Panc1 (cell line): ENCODE measurements around the gene PPIB. TPM values are rescaled to one million over a fixed set of nuclear protein-coding genes. Genes with fewer than 3 reads are reported as not detected.

Experiments
- ATAC-seq: fragments of 200-7000 bp; cut with Tn5 transposase; 2 replicates; pipeline ENCODE4 v1.9.1; 2020; ENCODE audit warnings: mild to moderate bottlenecking, moderate library complexity
- BruUV-seq: library from RNA; stranded (reverse); fragments of 400-500 nt; replicated peaks from 2 replicates; lab custom pipeline; 2021; lab: Mats Ljungman, UMichigan
- CTCF ChIA-PET: fragments of 300-600 bp; sonication (Branson Sonifier 250); formaldehyde crosslinking; loops from one replicate; lab custom pipeline; 2022; ENCODE audit warnings: antibody characterized with exemption; lab: Charles Lee
- POLR2A ChIA-PET: fragments of 300-600 bp; sonication (Branson Sonifier 250); formaldehyde crosslinking; loops from one replicate; lab custom pipeline; 2022; ENCODE audit warnings: antibody characterized with exemption; lab: Charles Lee
- DNase-seq: peaks from one replicate; pipeline ENCODE4 v3.0.0-alpha.2; 2010; ENCODE audit warnings: low read depth, low spot score
- H3K27ac ChIP-seq: 2 replicates; pipeline ENCODE4 v1.5.1; 2011; ENCODE audit warnings: mild to moderate bottlenecking, low read length, inconsistent platforms
- H3K27me3 ChIP-seq: fragments of 200-500 bp; sonication (Bioruptor generic); 2 replicates; pipeline ENCODE4 v1.6.0; 2014; ENCODE audit warnings: low read length, inconsistent platforms; ENCODE audit not compliant: control insufficient read depth, insufficient read depth
- H3K36me3 ChIP-seq: fragments of 200-500 bp; sonication (Bioruptor generic); 2 replicates; pipeline ENCODE4 v1.5.1; 2014; ENCODE audit warnings: inconsistent platforms, mild to moderate bottlenecking, low read length, moderate library complexity; ENCODE audit not compliant: control insufficient read depth, insufficient read depth
- H3K4me1 ChIP-seq: 2 replicates; pipeline ENCODE4 v1.5.1; 2011; ENCODE audit warnings: inconsistent platforms, mild to moderate bottlenecking, low read length, moderate library complexity; ENCODE audit not compliant: control insufficient read depth, insufficient read depth
- H3K4me3 ChIP-seq, 2 experiments: 2 replicates each; pipeline ENCODE4 v1.5.1; 2011 to 2012; ENCODE audit warnings: low read depth in 2 of 2, low read length in 2 of 2, mild to moderate bottlenecking in 2 of 2, inconsistent platforms in 1 of 2, moderate library complexity in 1 of 2
- H3K9me3 ChIP-seq: fragments of 200-500 bp; sonication (Bioruptor generic); 2 replicates; pipeline ENCODE4 v1.5.1; 2014; ENCODE audit warnings: low read depth, mild to moderate bottlenecking, inconsistent platforms, low read length, moderate library complexity; ENCODE audit not compliant: control insufficient read depth, insufficient read depth
- POLR2AphosphoS5 ChIP-seq: IDR thresholded peaks from 2 replicates; pipeline ENCODE4 v1.6.1; 2012; ENCODE audit warnings: mild to moderate bottlenecking, low read depth, low read length, moderate library complexity
- SIN3A ChIP-seq: IDR thresholded peaks from 2 replicates; pipeline ENCODE4 v1.6.1; 2012; ENCODE audit warnings: low read depth, mild to moderate bottlenecking, low read length, moderate library complexity, borderline replicate concordance; ENCODE audit not compliant: insufficient read depth
- TCF7L2 ChIP-seq: IDR thresholded peaks from 2 replicates; pipeline ENCODE4 v1.6.1; 2011; ENCODE audit warnings: mild to moderate bottlenecking, low read depth, low read length, inconsistent platforms
- in situ Hi-C: cut with HindIII; loops from 2 replicates; pipeline ENCODE4 v1.10.0; 2016; ENCODE audit warnings: low sequenced_read_pairs, low pct_unique_long_range_greater_than_20kb
- intact Hi-C: fragments of 100-400 bp; cut with micrococcal nuclease; formaldehyde crosslinking; loops from one replicate; pipeline ENCODE4 v1.10.0; 2022; ENCODE audit not compliant: unreplicated experiment
- total RNA-seq: library from RNA; stranded (reverse); gene quantifications from one replicate; pipeline ENCODE4 v1.2.1, GENCODE V29; 2021; ENCODE audit not compliant: unreplicated experiment
- TF ChIP-seq, protein P1 (sequence below), 2 experiments: IDR thresholded peaks; 2 replicates each; pipeline ENCODE4 v1.6.1; 2011 to 2012; ENCODE audit warnings: low read depth in 2 of 2, control low read depth in 1 of 2, low read length in 1 of 2, mild to moderate bottlenecking in 1 of 2, moderate library complexity in 1 of 2; ENCODE audit not compliant: insufficient read depth in 1 of 2
- TF ChIP-seq, protein P2 (sequence below): fragments of 450-650 bp; IDR thresholded peaks from 2 replicates; pipeline ENCODE4 v1.5.1; 2017; ENCODE audit warnings: mild to moderate bottlenecking

The PPIB gene
- total RNA-seq, 1 experiment from 2014 or later, result 407 TPM

DNA sequence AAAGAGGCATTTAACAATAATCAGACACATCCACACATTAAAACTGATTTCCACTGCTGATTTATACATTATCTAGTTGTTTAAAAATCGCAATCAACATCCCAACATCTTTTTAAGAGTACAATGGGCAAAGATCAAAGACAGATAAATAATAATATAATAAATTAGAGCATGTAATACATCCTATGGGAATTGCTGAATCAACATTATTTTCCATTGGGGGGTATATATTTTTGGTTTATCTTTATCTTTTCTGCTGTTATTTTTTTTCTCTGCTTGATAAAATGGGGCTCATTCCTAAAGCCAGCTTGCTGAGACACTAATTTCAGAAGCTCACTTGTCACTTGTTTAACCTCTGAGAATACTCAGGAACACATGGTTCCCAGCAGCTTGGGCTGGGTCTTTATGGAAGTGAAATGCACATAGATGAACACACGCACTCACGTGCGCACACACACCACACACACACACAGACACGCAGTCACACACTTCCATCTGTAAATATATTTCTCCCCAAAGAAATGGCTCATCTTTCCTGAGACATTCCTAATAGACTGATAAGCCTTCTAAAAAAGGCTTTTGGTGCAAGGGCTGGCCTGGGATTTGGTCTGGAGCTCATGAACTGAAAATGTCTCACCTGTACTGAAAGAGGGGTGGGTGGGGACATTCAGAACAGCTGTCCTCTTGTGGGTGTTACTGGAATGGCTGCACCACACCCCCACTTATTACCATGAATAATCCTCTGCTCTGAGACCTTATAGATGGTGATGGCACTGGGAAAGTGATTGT lies 3.5 kb upstream of the PPIB start:
- BruUV-seq, result no TSS peak
- Histone ChIP-seq H3K4me1 (peaks cover 8% of the 10 kb centered on the region; the same call in 1 of the 2 replicates), H3K4me3 (no peak overlapping the region), H3K9me3 (no peaks in the 10 kb centered on the region), H3K27me3 (no peaks in the 10 kb centered on the region), H3K36me3 (peaks cover 5% of the 10 kb centered on the region; the same call in 1 of the 2 replicates), H3K27ac (no peak overlapping the region)
- no peak; the same call in 1 of the 2 replicates for TF ChIP-seq POLR2AphosphoS5
- TF ChIP-seq TCF7L2, result no peak
- TF ChIP-seq, protein P1, sequence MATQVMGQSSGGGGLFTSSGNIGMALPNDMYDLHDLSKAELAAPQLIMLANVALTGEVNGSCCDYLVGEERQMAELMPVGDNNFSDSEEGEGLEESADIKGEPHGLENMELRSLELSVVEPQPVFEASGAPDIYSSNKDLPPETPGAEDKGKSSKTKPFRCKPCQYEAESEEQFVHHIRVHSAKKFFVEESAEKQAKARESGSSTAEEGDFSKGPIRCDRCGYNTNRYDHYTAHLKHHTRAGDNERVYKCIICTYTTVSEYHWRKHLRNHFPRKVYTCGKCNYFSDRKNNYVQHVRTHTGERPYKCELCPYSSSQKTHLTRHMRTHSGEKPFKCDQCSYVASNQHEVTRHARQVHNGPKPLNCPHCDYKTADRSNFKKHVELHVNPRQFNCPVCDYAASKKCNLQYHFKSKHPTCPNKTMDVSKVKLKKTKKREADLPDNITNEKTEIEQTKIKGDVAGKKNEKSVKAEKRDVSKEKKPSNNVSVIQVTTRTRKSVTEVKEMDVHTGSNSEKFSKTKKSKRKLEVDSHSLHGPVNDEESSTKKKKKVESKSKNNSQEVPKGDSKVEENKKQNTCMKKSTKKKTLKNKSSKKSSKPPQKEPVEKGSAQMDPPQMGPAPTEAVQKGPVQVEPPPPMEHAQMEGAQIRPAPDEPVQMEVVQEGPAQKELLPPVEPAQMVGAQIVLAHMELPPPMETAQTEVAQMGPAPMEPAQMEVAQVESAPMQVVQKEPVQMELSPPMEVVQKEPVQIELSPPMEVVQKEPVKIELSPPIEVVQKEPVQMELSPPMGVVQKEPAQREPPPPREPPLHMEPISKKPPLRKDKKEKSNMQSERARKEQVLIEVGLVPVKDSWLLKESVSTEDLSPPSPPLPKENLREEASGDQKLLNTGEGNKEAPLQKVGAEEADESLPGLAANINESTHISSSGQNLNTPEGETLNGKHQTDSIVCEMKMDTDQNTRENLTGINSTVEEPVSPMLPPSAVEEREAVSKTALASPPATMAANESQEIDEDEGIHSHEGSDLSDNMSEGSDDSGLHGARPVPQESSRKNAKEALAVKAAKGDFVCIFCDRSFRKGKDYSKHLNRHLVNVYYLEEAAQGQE (IDR thresholded peaks at IDR 0.05; ENCODE audit: insufficient read depth in 1 of 2, low read depth in 2 of 2, low read length in 1 of 2), result no peak
- no peak for TF ChIP-seq SIN3A
- TF ChIP-seq, protein P2, sequence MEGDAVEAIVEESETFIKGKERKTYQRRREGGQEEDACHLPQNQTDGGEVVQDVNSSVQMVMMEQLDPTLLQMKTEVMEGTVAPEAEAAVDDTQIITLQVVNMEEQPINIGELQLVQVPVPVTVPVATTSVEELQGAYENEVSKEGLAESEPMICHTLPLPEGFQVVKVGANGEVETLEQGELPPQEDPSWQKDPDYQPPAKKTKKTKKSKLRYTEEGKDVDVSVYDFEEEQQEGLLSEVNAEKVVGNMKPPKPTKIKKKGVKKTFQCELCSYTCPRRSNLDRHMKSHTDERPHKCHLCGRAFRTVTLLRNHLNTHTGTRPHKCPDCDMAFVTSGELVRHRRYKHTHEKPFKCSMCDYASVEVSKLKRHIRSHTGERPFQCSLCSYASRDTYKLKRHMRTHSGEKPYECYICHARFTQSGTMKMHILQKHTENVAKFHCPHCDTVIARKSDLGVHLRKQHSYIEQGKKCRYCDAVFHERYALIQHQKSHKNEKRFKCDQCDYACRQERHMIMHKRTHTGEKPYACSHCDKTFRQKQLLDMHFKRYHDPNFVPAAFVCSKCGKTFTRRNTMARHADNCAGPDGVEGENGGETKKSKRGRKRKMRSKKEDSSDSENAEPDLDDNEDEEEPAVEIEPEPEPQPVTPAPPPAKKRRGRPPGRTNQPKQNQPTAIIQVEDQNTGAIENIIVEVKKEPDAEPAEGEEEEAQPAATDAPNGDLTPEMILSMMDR, result no peak
- in situ Hi-C loops, result no loop called here
- CTCF ChIA-PET, result no interaction called here
- DNase-seq (no peak), ATAC-seq (no peak)
- POLR2A ChIA-PET, result interaction anchor here (0.6 kb wide), 2 partner anchors 12 to 74 kb away, joined by 3 read pairs; no protein-coding TSS in a partner anchor
- intact Hi-C loops, result no loop called here

DNA sequence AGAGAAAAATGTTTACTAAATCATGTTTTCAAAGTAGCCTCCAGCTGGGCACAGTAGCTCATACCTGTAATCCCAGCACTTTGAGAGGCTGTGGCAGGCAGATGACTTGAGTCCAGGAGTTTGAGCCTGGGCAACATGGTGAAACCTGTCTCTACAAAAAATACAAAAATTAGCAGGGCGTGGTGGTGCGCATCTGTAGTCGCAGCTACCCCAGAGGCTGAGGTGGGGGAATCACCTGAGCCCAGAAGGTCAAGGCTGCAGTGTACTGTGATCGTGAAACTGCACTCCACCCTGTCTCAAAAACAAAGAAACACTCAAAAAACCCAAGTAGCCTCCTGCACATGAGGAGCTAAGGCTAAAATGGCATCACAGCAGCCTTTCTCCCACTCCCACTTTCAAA lies 1.6 kb upstream of the PPIB start:
- no peak overlapping the region; the same call in 1 of the 2 replicates for H3K27ac ChIP-seq
- no peak overlapping the region for H3K4me3 ChIP-seq
- CTCF ChIA-PET, result interaction anchor here (0.7 kb wide), 1 partner anchor 133 kb away, joined by 5 read pairs; no protein-coding TSS in a partner anchor
- no peak for ATAC-seq
- DNase-seq, result no peak
- POLR2A ChIA-PET, result no interaction called here
- peaks cover 14% of the 10 kb centered on the region for H3K36me3 ChIP-seq
- no TSS peak for BruUV-seq
- TF ChIP-seq SIN3A (no peak), POLR2AphosphoS5 (no peak), TCF7L2 (no peak)
- TF ChIP-seq, protein P2, result no peak
- TF ChIP-seq, protein P1 (IDR thresholded peaks at IDR 0.05; ENCODE audit: insufficient read depth in 1 of 2, low read depth in 2 of 2, low read length in 1 of 2), result no peak
- no peaks in the 10 kb centered on the region for H3K9me3 ChIP-seq
- no peaks in the 10 kb centered on the region for H3K27me3 ChIP-seq
- intact Hi-C loops, result no loop called here
- in situ Hi-C loops, result no loop called here
- peaks cover 8% of the 10 kb centered on the region; the same call in 1 of the 2 replicates for H3K4me1 ChIP-seq
